ENCODE data around the gene PCBP3. TPM values are rescaled to one million over a fixed set of nuclear protein-coding genes. Genes with fewer than 3 reads are reported as not detected.

PCBP3 gene
- total RNA-seq, 1 donor from 2014 or later = 7.6 TPM

DNA sequence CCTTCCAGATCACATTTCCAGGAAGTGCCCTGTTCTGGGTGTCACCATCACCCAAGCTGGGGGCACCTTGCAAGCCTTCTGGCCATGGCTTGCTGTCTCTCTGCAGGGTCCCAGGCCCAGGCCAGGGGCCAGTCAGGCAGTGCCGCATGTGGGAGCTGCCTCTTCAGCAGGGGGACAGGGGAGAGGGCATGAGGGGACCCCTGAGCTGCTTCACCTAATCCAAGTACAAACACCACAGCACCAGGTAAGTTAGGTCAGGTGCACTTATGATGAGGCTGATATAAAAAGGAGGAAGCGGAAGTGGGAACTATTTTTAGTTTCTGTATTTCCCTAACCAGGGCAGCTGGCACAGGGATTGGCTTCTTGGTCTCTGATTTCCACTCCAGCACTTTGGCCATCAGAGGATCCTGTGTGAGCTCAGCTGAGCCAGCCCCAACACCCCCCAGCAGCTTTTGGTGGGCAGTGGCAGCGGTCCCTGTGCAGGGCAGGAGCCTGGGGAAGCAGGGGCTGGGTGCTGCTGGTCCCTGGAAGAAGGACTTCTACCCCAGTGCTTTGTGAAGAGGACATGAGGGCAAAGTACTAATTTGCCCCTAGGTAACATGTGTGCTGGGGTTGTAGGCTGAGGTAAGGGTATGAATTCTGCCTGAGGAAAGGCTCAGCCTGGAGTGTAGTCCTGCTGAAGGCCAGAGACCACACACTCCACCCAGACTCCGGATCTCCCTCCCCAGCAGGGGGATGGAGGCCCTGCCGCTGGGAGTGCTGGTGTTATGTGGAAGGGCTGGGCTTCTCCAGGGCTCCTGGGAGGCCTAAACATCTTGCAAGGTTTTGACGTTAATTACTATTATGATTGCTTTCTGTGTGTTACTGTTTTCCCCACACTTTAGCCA lies 3.3 kb upstream of the PCBP3 start:
- Mint-ChIP-seq H3K36me3 (ENCODE audit: unreplicated experiment) (no peaks in the 10 kb centered on the region), H3K4me3 (ENCODE audit: unreplicated experiment) (no peak overlapping the region), H3K4me1 (ENCODE audit: unreplicated experiment) (peaks cover 22% of the 10 kb centered on the region), H3K27ac (ENCODE audit: unreplicated experiment) (peak overlapping the region; percentile 38), H3K27me3 (ENCODE audit: unreplicated experiment) (peaks cover 6% of the 10 kb centered on the region), H3K9me3 (ENCODE audit: unreplicated experiment) (no peaks in the 10 kb centered on the region)
- TF ChIP-seq, protein P1, sequence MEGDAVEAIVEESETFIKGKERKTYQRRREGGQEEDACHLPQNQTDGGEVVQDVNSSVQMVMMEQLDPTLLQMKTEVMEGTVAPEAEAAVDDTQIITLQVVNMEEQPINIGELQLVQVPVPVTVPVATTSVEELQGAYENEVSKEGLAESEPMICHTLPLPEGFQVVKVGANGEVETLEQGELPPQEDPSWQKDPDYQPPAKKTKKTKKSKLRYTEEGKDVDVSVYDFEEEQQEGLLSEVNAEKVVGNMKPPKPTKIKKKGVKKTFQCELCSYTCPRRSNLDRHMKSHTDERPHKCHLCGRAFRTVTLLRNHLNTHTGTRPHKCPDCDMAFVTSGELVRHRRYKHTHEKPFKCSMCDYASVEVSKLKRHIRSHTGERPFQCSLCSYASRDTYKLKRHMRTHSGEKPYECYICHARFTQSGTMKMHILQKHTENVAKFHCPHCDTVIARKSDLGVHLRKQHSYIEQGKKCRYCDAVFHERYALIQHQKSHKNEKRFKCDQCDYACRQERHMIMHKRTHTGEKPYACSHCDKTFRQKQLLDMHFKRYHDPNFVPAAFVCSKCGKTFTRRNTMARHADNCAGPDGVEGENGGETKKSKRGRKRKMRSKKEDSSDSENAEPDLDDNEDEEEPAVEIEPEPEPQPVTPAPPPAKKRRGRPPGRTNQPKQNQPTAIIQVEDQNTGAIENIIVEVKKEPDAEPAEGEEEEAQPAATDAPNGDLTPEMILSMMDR (IDR thresholded peaks at IDR 0.05) = no peak
- DNase-seq (ENCODE audit: extremely low spot score, unreplicated experiment) = no peak

DNA sequence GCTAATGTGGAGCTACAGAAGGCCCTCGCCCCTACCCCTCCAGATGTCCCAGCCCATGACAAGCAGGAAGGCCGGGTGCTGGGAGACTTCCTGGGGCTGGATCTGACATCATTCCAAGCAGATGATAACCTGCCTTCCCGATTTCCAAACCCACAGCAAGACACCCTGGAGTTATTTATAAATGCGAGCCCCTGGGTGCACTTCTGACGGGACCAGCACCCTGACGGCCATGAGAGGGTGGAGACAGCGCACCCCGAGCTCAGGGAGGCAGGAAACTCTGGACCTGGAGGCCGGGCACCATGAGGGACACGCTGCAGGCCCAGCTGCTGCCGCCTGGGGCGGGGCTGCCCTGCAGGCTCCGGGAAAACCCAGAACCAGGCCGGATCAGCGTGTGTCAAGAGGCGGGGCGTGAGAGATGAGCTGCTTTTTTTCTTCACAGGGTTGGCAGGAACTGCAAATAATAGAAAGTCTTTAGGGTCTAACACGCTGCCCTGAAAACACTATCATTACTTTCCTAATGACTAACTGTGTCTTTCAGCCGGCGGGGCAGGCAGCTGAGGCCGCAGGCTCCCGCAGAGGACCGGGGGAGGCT lies 2.5 kb upstream of the PCBP3 start:
- Mint-ChIP-seq H3K4me1 (ENCODE audit: unreplicated experiment) (peaks cover 27% of the 10 kb centered on the region), H3K36me3 (ENCODE audit: unreplicated experiment) (no peaks in the 10 kb centered on the region), H3K27me3 (ENCODE audit: unreplicated experiment) (peaks cover 10% of the 10 kb centered on the region), H3K9me3 (ENCODE audit: unreplicated experiment) (no peaks in the 10 kb centered on the region), H3K4me3 (ENCODE audit: unreplicated experiment) (peak overlapping the region; percentile 40), H3K27ac (ENCODE audit: unreplicated experiment) (peak overlapping the region; percentile 38)
- TF ChIP-seq, protein P1 (IDR thresholded peaks at IDR 0.05) = no peak
- DNase-seq (ENCODE audit: extremely low spot score, unreplicated experiment) = no peak

DNA sequence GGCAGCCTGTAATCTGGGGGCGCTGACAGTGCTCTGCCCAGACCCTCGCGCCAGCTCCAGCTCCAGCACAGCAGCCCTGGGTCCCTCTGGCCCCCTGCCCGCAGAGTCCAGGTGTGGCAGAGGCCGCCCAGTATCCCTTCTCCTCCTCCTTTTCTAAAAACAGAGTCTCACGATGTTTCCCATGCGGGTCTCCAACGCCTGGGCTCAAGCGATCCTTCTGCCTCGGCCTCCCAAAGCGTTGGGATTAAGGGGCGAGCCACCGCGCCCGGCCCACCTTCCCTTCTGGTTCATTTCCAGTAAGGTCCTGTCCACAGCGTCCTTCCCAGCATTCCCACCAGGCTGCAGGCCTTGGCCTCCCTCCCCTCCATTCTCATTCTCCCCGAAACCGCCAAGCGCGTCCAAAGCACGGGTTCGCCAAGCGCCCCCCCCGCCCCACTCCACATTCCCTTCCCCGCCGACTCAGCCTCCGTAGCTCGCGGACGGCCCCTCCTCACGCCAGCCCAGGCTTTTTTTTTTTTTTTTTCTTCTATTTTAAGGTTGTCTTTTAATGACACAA lies 2.0 kb upstream of the PCBP3 start:
- no peaks in the 10 kb centered on the region for H3K36me3 Mint-ChIP-seq (ENCODE audit: unreplicated experiment)
- DNase-seq (ENCODE audit: extremely low spot score, unreplicated experiment) = no peak
- peaks cover 10% of the 10 kb centered on the region for H3K27me3 Mint-ChIP-seq (ENCODE audit: unreplicated experiment)
- no peak overlapping the region for H3K27ac Mint-ChIP-seq (ENCODE audit: unreplicated experiment)
- peaks cover 27% of the 10 kb centered on the region for H3K4me1 Mint-ChIP-seq (ENCODE audit: unreplicated experiment)
- no peaks in the 10 kb centered on the region for H3K9me3 Mint-ChIP-seq (ENCODE audit: unreplicated experiment)
- TF ChIP-seq, protein P1 (IDR thresholded peaks at IDR 0.05) = no peak
- peak overlapping the region; percentile 40 for H3K4me3 Mint-ChIP-seq (ENCODE audit: unreplicated experiment)

DNA sequence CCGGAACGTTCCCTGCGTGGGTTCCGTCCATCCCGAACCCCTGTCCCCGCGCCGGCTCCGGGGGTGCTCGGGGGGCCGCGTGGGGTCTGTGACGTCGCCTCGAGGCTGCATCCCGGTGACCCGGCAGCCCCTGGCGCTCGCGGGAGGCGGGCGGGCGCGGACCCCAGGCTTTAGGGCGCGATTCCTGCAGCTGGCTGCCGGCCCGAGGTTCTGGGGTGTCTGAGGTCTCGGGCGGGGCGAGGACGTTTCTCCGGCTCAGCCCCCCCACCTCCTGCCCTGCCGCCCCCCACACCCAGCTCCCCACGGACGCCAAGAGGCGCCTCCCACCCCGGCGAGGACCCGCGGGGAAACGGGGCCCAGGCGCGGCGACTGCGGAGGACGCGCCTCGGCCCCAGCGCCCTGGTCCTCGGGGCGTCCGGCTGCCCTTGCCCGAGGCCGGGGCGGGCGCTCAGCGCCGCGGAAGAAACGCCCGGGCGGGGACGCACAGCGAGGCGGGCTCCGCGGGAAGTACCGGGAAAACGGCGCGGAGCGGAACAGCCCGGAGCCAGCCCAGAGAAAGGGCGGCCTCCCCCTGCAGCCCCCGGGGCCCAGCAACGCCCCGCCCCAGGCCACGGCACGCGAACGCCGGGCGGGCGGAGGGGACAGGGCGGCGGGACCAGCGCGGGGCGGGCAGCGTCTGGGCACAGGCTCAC lies 1.3 kb upstream of the PCBP3 start:
- TF ChIP-seq, protein P1 (IDR thresholded peaks at IDR 0.05) = no peak
- Mint-ChIP-seq H3K9me3 (ENCODE audit: unreplicated experiment) (no peaks in the 10 kb centered on the region), H3K27me3 (ENCODE audit: unreplicated experiment) (peaks cover 10% of the 10 kb centered on the region), H3K36me3 (ENCODE audit: unreplicated experiment) (no peaks in the 10 kb centered on the region), H3K27ac (ENCODE audit: unreplicated experiment) (no peak overlapping the region), H3K4me1 (ENCODE audit: unreplicated experiment) (peaks cover 27% of the 10 kb centered on the region), H3K4me3 (ENCODE audit: unreplicated experiment) (no peak overlapping the region)
- no peak for DNase-seq (ENCODE audit: extremely low spot score, unreplicated experiment)
